ENCODE data around the gene DHH.

- TF ChIP-seq TCF7 (CRISPR knock-in tag; IDR thresholded peaks at IDR 0.05; ENCODE audit: low read depth) (no peak), NR2C2 (CRISPR knock-in tag; IDR thresholded peaks at IDR 0.05) (no peak), CTCF (IDR thresholded peaks at IDR 0.05) (no peak), NFE2L1 (CRISPR knock-in tag; IDR thresholded peaks at IDR 0.05) (no peak), STAT6 (CRISPR knock-in tag; conservative IDR thresholded peaks at IDR 0.05; ENCODE audit: low read depth) (no peak), GABPB1 (CRISPR knock-in tag; IDR thresholded peaks at IDR 0.05) (no peak), ELF4 (CRISPR knock-in tag; IDR thresholded peaks at IDR 0.05; ENCODE audit: low read depth) (no peak), CREM (CRISPR knock-in tag; IDR thresholded peaks at IDR 0.05) (no peak), ZNF219 (CRISPR knock-in tag; IDR thresholded peaks at IDR 0.05; ENCODE audit: borderline replicate concordance) (no peak), ATF1 (CRISPR knock-in tag; IDR thresholded peaks at IDR 0.05) (no peak)
- TF ChIP-seq, protein P1, sequence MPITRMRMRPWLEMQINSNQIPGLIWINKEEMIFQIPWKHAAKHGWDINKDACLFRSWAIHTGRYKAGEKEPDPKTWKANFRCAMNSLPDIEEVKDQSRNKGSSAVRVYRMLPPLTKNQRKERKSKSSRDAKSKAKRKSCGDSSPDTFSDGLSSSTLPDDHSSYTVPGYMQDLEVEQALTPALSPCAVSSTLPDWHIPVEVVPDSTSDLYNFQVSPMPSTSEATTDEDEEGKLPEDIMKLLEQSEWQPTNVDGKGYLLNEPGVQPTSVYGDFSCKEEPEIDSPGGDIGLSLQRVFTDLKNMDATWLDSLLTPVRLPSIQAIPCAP (CRISPR knock-in tag; IDR thresholded peaks at IDR 0.05) = no peak
Measured at GRCh38 chr12:49043241-49043640, 51.4 kb downstream of the DHH start.
